D721Med (cell line): Measurements from ENCODE around the gene ZNF543.

Experiments used
- DNase-seq: peaks from one replicate; pipeline ENCODE4 v3.0.0; 2011; ENCODE audit warnings: low spot score; ENCODE audit not compliant: insufficient read length
- FAIRE-seq: peaks from 2 replicates; lab custom pipeline; 2011; peaks lifted over from hg19 to GRCh38; lab: Jason Lieb, UNC
- TF ChIP-seq, protein P1 (sequence below): IDR thresholded peaks from 2 replicates; pipeline ENCODE4 v1.5.1; 2012; ENCODE audit warnings: mild to moderate bottlenecking, control low read depth; ENCODE audit not compliant: insufficient read depth; ENCODE audit errors: missing control alignments

Gene ZNF543

DNA sequence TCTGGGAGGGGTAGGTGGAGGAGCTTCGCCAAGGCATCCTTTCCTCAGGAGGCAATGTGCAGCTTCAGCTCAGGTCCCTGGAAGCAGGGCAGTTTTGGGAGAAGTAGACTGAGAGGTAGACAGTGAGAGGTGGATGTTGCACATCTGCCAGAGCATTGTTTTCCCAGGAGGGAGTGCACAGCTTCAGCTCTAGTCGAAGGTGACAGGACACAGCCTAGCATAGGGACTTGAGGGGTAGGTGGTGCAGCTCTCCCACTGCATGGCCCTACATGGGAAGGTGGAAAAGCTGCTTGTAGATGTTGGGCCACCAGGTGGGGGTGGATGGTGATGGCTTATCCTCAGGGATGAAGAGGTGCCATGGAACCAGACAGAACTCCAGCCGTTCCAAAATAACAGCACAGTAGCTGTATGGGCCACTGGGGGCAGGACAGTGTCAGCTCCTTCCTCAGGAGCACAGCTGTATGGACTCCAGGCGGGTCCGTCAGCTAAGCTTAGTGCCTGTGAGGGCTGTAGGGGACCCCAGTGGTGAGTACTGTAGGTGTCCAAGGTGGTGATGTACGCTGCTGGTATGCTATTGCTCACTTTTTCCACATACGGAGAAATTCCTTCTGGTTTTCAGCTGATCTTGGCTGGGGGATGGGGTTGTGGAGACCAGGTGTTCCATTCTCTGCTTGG, 17.4 kb upstream of the ZNF543 start:
- DNase-seq (no peak), FAIRE-seq (no peak)
- TF ChIP-seq, protein P1, sequence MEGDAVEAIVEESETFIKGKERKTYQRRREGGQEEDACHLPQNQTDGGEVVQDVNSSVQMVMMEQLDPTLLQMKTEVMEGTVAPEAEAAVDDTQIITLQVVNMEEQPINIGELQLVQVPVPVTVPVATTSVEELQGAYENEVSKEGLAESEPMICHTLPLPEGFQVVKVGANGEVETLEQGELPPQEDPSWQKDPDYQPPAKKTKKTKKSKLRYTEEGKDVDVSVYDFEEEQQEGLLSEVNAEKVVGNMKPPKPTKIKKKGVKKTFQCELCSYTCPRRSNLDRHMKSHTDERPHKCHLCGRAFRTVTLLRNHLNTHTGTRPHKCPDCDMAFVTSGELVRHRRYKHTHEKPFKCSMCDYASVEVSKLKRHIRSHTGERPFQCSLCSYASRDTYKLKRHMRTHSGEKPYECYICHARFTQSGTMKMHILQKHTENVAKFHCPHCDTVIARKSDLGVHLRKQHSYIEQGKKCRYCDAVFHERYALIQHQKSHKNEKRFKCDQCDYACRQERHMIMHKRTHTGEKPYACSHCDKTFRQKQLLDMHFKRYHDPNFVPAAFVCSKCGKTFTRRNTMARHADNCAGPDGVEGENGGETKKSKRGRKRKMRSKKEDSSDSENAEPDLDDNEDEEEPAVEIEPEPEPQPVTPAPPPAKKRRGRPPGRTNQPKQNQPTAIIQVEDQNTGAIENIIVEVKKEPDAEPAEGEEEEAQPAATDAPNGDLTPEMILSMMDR: no peak

DNA sequence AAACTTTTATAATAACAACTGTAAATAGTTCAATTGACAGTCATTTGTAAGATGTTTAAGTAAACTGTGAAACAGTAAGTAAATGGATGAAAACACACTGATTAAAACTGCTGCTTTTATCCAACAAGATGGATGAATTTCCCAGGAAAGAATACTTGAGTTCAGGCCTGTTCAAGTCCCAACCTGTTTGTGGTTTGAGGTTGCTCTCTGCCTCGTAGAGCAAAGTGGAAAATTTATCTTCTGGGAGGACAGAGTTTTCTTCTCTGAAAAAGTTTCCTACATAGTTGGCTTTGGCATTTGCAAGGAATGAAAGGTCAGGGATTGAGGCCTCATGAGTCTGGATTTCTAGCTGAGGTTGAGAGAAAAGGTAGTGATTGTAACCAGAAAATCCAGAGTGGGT, 15.2 kb upstream of the ZNF543 start:
- TF ChIP-seq, protein P1: no peak
- DNase-seq (no peak), FAIRE-seq (no peak)

DNA sequence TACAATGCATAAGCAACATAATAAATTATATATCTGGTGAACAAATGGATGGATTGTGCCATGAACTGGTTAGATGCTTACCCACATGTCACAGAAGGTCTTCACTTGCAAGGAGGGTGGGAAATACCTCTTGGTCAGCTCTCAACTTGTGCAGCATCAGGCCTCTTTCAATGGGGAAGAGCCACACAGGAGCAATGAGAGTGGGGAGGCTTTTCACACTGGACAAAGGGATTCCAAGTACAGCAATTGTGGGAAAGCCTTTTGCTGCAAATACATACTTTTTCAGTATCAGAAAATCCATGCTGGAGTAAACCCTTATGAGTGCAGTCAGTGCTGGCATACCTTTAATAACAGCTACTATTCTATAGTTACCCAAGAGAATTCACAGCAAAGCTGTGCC, 11.8 kb upstream of the ZNF543 start:
- FAIRE-seq (no peak), DNase-seq (no peak)
- TF ChIP-seq, protein P1: no peak

DNA sequence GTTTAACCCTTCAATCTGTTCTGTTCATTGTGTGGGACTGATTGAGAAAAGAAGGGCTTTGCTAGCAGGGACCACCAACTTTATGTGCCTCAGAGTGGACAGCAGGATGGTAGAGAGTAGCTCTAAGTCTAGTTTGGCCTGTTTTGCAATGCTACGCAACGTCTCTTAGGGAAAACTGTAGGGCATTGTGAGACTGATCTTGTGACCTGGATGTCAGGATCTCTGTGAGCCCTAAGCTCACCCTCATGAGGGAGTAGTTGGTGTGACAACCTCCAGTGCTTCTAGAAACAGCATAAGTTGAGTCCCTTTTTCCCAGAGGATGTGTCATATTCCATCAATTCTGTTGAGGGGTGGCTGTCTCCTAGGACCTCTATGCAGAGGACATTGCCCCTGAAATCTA, 9.5 kb upstream of the ZNF543 start:
- TF ChIP-seq, protein P1: no peak
- FAIRE-seq: no peak
- DNase-seq: no peak

DNA sequence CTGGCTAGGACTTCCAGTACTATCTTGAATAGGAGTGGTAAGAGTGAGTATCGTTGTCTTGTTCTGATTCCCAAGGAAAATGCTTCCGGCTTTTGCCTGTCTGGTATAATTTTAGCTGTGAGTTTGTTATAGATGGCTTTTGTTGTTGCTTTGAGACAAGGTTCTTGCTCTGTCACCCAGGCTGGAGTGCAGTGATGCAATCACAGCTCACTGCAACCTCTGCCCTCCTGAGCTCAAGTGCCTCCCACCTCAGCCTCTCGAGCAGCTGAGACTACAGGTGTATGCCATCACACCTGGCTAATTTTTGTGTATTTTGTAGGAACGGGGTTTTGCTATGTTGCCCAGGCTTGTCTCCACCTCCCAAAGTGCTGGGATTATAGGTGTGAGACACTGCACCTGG, 6.1 kb upstream of the ZNF543 start:
- no peak for FAIRE-seq
- DNase-seq: no peak
- TF ChIP-seq, protein P1: no peak

DNA sequence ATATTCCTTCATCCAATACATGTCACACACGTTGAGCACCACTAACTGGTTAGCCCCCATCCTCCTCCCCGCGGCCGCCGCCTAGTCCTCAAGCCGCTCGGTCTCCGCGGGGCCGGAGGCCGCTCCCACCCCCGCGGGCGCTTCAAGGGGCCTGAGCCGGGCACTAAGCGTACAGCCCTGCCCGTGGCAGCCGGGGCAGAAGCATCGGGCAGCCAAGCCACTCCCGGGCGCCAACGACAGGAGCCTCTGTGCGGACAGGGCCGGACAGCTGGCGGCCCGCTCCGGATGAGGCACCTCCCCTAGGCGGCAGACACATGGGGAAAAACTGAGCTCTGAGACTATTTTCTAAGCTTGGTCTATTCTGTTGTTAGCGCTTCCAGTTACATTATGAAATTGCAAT, 2.8 kb upstream of the ZNF543 start:
- TF ChIP-seq, protein P1: no peak
- FAIRE-seq (no peak), DNase-seq (no peak)

DNA sequence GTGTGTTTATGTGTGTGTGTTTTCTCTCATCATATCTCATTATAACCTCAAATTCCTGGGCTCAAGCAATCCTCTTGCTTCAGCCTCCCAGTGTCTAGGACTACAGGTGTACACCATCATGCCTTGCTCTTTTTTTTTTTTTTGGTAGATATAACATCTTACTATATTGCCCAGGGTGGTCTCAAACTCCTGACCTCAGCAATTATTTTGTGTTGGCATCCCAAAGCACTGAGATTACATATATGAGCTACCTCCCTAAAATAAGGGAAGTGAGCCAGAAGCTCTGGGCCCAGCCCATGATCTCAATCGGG, 448 bp upstream of the ZNF543 start:
- FAIRE-seq: no peak
- TF ChIP-seq, protein P1: no peak
- no peak for DNase-seq
